Mammary epithelial cell (primary cell): ENCODE measurements around the gene UBE2D2.

Source experiments
- CTCF ChIP-seq, 2 donors: IDR thresholded peaks in 1 of 2; conservative IDR thresholded peaks in 1 of 2; 2 replicates each; pipeline ENCODE4 v1.5.1; 2011 to 2012; ENCODE audit warnings: inconsistent platforms in 2 of 2, low read length in 2 of 2, mild to moderate bottlenecking in 2 of 2, control low read depth in 1 of 2, low read depth in 1 of 2; ENCODE audit not compliant: insufficient read depth in 1 of 2; ENCODE audit errors: extremely low read depth in 1 of 2
- EZH2 ChIP-seq: IDR thresholded peaks from 2 replicates; pipeline ENCODE4 v1.6.1; 2012; ENCODE audit warnings: low read length, inconsistent platforms, borderline replicate concordance

GRCh38 chr5:139646111-139646510 is 85.0 kb downstream of the UBE2D2 start:
- no peak for TF ChIP-seq CTCF (conservative IDR thresholded peaks at IDR 0.05 in 1 of 2, IDR thresholded peaks at IDR 0.05 in 1 of 2; ENCODE audit: extremely low read depth in 1 of 2, insufficient read depth in 1 of 2, low read depth in 1 of 2, low read length in 2 of 2)
- no peak for TF ChIP-seq EZH2
